Epithelial cell of esophagus (primary cell): ENCODE measurements around the gene MICAL3.
"Not testable (repeated sequence)": the region's sequence is repeated elsewhere in the genome, so short reads cannot be mapped to it uniquely, and the experiment has no call there.

ENCODE experiments used
- DNase-seq: peaks from one replicate; pipeline ENCODE4 v3.0.0; 2010; ENCODE audit warnings: low read depth
- H3K4me3 ChIP-seq: 2 replicates; pipeline ENCODE4 v1.5.1; 2011; ENCODE audit warnings: mild to moderate bottlenecking, low read length, control low read depth
- CTCF ChIP-seq: IDR thresholded peaks from 2 replicates; pipeline ENCODE4 v1.5.1; 2011; ENCODE audit warnings: low read depth, mild to moderate bottlenecking, low read length, control low read depth, inconsistent platforms; ENCODE audit not compliant: insufficient read depth; ENCODE audit errors: missing control alignments

Gene MICAL3

DNA sequence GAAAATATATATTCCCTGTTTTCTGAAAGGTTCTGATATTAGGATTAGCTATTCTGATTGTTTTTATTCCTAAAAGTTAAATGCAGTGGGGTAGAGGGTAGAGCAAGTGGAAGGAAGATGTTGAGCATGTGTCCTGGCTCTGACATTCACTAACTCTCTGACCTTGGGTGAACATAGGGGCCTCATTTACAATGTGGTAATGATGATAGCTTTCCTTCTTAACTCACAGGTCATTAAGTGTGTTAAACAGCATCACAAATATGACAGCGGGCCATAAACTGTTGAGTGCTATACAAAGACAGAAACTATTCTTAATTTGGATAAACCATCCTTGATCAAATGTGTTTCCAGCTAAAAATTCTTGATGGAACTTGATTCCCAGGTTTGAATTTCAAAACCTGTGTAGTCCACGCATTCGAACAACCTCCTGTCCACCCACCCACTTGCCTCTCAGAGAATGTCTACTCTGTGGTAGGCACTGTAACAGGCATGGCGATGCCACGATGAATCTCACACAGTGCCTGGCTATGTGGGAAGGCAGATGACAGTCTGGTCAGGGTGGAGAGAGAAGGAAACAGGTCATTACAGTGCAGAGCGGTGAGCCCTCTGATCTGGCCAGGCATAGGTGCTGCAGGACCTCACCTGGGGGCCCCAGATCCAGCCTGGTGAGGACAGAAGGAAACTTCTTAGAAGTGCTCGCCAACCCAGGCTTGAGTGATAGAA is 34.2 kb upstream of the MICAL3 start:
- no peak overlapping the region for H3K4me3 ChIP-seq
- TF ChIP-seq CTCF: no peak
- DNase-seq: no peak

DNA sequence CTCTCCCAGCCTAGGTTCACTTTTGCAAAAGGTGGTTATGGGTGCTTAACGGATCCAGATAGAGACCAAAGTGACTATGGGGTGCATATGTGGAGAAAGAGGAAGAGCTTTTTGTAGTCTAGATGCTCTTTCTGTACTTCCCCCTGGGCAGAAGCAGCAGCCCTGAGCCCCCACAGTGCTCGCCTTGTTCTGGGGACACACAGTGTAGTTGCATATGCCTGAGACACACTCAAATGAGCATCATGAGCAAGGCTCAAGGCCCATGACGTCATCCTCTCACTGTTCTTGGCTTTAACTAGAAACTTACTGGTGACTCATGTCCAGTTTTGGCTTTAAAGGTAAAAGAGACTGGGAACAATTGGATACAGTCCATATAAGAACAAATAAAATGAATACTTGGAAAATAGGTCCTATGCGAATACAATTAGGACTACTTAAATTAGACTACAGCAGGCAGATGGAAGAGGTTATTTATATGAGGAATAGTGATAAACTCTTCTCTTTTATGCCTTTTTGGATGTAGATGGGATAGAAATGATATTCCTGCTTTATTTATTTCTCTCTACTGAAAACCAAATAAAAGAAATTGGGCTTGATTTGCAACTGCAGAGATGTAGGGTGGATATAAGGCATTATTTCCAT is 33.3 kb upstream of the MICAL3 start:
- DNase-seq: peak; percentile 98
- no peak for TF ChIP-seq CTCF
- no peak overlapping the region for H3K4me3 ChIP-seq

DNA sequence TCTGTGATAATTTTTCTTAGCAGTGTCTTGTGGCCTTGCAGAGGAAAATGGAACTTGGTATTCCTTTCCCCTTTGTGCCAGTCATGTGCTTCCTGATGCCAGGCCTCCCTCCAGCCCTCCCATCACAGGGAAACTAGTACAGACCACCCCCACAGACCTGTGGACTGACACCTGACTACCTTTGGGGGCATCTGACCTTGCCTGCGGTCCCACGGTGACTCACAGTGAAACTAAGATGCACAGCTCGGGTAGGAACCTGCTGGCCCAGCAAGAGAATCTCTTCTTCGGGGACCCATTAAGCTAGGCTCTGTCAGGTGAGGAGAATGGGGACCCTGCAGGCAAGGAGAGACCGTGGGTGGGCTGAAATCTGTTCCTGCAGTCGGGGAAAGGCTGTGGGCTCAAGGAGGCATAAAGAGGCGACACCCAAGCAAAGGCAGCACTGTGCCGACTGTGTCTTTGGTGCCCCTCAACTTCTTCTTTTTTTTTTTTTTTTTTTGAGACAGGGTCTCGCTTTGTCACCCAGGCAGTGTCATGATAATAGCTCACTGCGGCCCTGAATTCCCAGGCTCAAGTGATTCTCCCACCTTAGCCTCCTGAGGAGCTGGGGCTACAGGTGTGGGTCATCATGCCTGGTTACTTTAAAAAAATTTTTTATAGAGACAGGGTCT is 32.6 kb upstream of the MICAL3 start:
- no peak overlapping the region for H3K4me3 ChIP-seq
- no peak for TF ChIP-seq CTCF
- peak; percentile 41 for DNase-seq

- H3K4me3 ChIP-seq: no peak overlapping the region
- TF ChIP-seq CTCF: no peak
- DNase-seq: peak; percentile 70
These were observed 31.9 kb upstream of the MICAL3 start for GRCh38 chr22:18056161-18056666.

DNA sequence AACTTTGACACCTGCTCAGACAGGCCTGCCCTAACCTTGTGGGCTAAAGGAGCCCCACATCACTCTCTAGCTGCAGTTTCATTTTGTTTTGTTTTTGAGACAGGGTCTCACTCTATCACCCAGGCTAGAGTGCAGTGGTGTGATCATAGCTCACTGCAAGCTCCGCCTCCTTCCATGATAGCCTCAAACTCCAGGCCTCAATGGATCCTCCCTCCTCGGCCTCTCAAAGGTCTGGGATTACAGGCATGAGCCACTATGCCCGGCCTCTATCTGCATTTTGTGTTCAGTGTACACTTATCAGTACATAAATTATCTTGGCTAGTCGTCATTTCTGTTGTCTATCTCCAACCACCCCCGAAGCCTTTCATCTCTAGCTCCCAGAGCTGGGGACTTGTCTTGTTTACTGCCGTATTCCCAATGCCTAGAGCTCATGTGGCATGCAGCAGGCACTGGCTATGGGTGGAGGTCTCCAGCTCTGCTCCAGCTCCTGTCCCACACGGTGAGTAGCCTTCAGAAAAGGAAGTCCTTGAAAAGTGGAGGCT is 31.3 kb upstream of the MICAL3 start:
- TF ChIP-seq CTCF: no peak
- H3K4me3 ChIP-seq: no peak overlapping the region
- DNase-seq: no peak

DNA sequence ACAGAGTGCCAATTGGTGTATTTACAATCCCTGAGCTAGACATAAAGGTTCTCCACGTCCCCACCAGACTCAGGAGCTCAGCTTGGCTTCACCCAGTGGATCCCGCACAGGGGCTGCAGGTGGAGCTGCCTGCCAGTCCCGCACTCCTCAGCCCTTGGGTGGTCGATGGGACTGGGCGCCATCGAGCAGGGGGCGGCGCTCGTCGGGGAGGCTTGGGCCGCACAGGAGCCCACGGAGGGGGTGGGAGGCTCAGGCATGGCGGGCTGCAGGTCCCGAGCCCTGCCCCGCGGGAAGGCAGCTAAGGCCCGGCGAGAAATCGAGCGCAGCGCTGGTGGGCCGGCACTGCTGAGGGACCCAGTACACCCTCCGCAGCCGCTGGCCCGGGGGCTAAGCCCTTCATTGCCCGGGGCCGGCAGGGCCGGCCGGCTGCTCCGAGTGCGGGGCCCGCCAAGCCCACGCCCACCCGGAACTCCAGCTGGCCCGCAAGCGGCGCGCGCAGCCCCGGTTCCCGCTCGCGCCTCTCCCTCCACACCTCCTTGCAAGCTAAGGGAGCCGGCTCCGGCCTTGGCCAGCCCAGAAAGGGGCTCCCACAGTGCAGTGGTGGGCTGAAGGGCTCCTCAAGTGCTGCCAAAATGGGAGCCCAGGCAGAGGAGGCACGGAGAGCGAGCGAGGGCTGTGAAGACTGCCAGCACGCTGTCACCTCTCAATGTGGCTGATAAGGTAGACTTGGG is 29.0 kb upstream of the MICAL3 start:
- not testable (repeated sequence) for DNase-seq

DNA sequence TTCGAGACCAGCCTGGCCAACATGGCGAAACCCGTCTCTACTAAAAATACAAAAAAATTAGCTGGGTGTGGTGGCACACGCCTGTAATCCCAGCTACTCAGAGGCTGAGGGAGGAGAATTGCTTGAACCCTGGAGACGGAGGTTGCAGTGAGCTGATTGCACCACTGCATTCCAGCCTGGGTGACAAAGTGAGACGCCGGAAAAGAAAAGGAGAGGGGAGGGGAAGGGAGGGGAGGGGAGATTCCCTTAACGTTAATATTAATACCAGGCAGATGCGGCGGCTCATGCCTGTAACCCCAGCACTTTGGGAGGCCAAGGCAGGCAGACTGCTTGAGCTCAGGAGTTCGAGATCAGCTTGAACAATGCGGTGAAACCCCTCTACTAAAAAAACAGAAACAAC is 26.8 kb upstream of the MICAL3 start:
- peak; percentile 44 for DNase-seq
- H3K4me3 ChIP-seq: not testable (repeated sequence)

More for the DNA sequence above, 29.0 kb upstream of the MICAL3 start:
- H3K4me3 ChIP-seq: not testable (repeated sequence)
